GM23248 (cell line): Measurements from ENCODE around the gene NPC1. TPM values are rescaled to one million over a fixed set of nuclear protein-coding genes. Genes with fewer than 3 reads are reported as not detected.
"Not testable (repeated sequence)": the region's sequence is repeated elsewhere in the genome, so short reads cannot be mapped to it uniquely, and the experiment has no call there.

Experiments used
- DNase-seq: peaks from one replicate; pipeline ENCODE4 v3.0.0-alpha.2; 2015
- H2AFZ ChIP-seq: fragments of 200-600 bp; sonication (generic); 2 replicates; pipeline ENCODE4 v1.6.1; 2016; ENCODE audit warnings: antibody characterized with exemption
- H3F3A ChIP-seq: fragments of 200-600 bp; sonication (generic); 2 replicates; pipeline ENCODE4 v1.6.1; 2016; ENCODE audit warnings: mild to moderate bottlenecking, antibody characterized with exemption, mixed run types; ENCODE audit not compliant: insufficient read depth
- H3K27ac ChIP-seq: fragments of 200-600 bp; sonication (generic); 2 replicates; pipeline ENCODE4 v1.5.1; 2016; ENCODE audit warnings: mild to moderate bottlenecking
- H3K27me3 ChIP-seq: fragments of 200-600 bp; sonication (generic); replicated peaks from 2 replicates; pipeline ENCODE4 v1.6.1; 2016; ENCODE audit warnings: mild to moderate bottlenecking; ENCODE audit not compliant: insufficient read depth
- H3K36me3 ChIP-seq: fragments of 200-600 bp; sonication (generic); 2 replicates; pipeline ENCODE4 v1.6.1; 2016; ENCODE audit warnings: low read depth, mild to moderate bottlenecking
- H3K4me1 ChIP-seq: fragments of 200-600 bp; sonication (generic); 2 replicates; pipeline ENCODE4 v1.6.1; 2016; ENCODE audit warnings: mild to moderate bottlenecking; ENCODE audit not compliant: insufficient read depth
- H3K4me2 ChIP-seq: fragments of 200-600 bp; sonication (generic); one replicate; pipeline ENCODE4 v1.6.1; 2016; ENCODE audit warnings: mild to moderate bottlenecking; ENCODE audit not compliant: unreplicated experiment
- H3K4me3 ChIP-seq: fragments of 200-600 bp; sonication (generic); 2 replicates; pipeline ENCODE4 v1.5.1; 2016; ENCODE audit warnings: mild to moderate bottlenecking
- H3K79me2 ChIP-seq: fragments of 200-600 bp; sonication (generic); 2 replicates; pipeline ENCODE4 v1.6.1; 2016; ENCODE audit warnings: mild to moderate bottlenecking; ENCODE audit not compliant: insufficient read depth
- H3K9ac ChIP-seq: fragments of 200-600 bp; sonication (generic); 2 replicates; pipeline ENCODE4 v1.6.1; 2016; ENCODE audit warnings: mild to moderate bottlenecking
- H3K9me2 ChIP-seq: fragments of 200-600 bp; sonication (generic); 2 replicates; pipeline ENCODE4 v1.6.1; 2016; ENCODE audit warnings: mixed run types, mild to moderate bottlenecking, moderate library complexity; ENCODE audit not compliant: insufficient read depth
- H3K9me3 ChIP-seq: fragments of 200-600 bp; sonication (generic); one replicate; pipeline ENCODE4 v1.6.1; 2017; ENCODE audit warnings: low read depth
- H4K20me1 ChIP-seq: fragments of 200-600 bp; sonication (generic); 2 replicates; pipeline ENCODE4 v1.6.0; 2016; ENCODE audit not compliant: insufficient read depth
- EZH2 ChIP-seq: fragments of 200-600 bp; sonication (generic); IDR thresholded peaks from 2 replicates; pipeline ENCODE4 v1.6.1; 2018; ENCODE audit warnings: antibody characterized with exemption, mild to moderate bottlenecking; ENCODE audit not compliant: insufficient read depth, poor library complexity, severe bottlenecking
- EZH2phosphoT487 ChIP-seq: fragments of 200-600 bp; sonication (generic); IDR thresholded peaks from 2 replicates; pipeline ENCODE4 v1.6.1; 2018; ENCODE audit warnings: antibody characterized with exemption, moderate library complexity, mild to moderate bottlenecking, low read depth; ENCODE audit not compliant: insufficient read depth
- WGBS, 2 experiments: methylation state at CpG; one replicate each; pipeline ENCODE4 v1.1.6; 2015 to 2017; ENCODE audit warnings: low lambda C conversion rate in 2 of 2, low coverage in 1 of 2; ENCODE audit errors: missing lambda C conversion rate in 2 of 2; 5-methylcytosine and 5-hydroxymethylcytosine counted together
- in situ Hi-C: fragments of 300-500 bp; cut with MboI; formaldehyde crosslinking; loops from 2 replicates; pipeline ENCODE4 v1.15.0; 2020
- polyA plus RNA-seq: library from polyadenylated mRNA; unstranded; fragments of >200 nt; fragmentation: Nextera tagmentation; extraction: Ambion mirVana; gene quantifications from 2 replicates; pipeline ENCODE4 v1.2.1, GENCODE V29; 2016
- total RNA-seq: library from RNA; depleted of rRNA; stranded (reverse); fragments of >200 nt; shearing (Covaris generic); gene quantifications from 2 replicates; pipeline ENCODE4 v1.2.3, GENCODE V29; 2014

The NPC1 gene
- total and polyA plus RNA-seq, 2 experiments from 2014 or later, result 28.1 to 28.7 TPM

- in situ Hi-C loops, result no loop called here
- WGBS, 2 experiments, result 53 to 69% methylated on average over 2 of the region's 2 CpGs
Observed at GRCh38 chr18:23614413-23614812, 28.1 kb upstream of the NPC1 start.

GRCh38 chr18:23613091-23613475 lies 26.8 kb upstream of the NPC1 start:
- WGBS, 2 experiments, result 93 to 94% methylated on average over 7 of the region's 7 CpGs
- H3K9me3 ChIP-seq, DNase-seq, H3F3A ChIP-seq, H2AFZ ChIP-seq, H4K20me1 ChIP-seq, H3K27me3 ChIP-seq, H3K79me2 ChIP-seq, H3K27ac ChIP-seq, H3K9me2 ChIP-seq, H3K36me3 ChIP-seq, H3K4me1 ChIP-seq, H3K4me3 ChIP-seq, H3K4me2 ChIP-seq, in situ Hi-C loops, H3K9ac ChIP-seq: not testable (repeated sequence)

More at GRCh38 chr18:23614413-23614812, 28.1 kb upstream of the NPC1 start:
- Histone ChIP-seq H3K4me3 (no peak overlapping the region), H3K9me2 (no peaks in the 10 kb centered on the region), H3K4me2 (no peak overlapping the region), H3K9ac (no peak overlapping the region), H3K36me3 (no peaks in the 10 kb centered on the region), H4K20me1 (no peaks in the 10 kb centered on the region), H3F3A (no peaks in the 10 kb centered on the region), H3K9me3 (no peaks in the 10 kb centered on the region), H2AFZ (no peak overlapping the region), H3K27ac (no peak overlapping the region), H3K79me2 (no peaks in the 10 kb centered on the region), H3K27me3 (no peaks in the 10 kb centered on the region), H3K4me1 (no peaks in the 10 kb centered on the region)
- no peak for DNase-seq
- TF ChIP-seq EZH2, result no peak
- TF ChIP-seq EZH2phosphoT487, result no peak

- Histone ChIP-seq H3K4me3 (no peak overlapping the region), H3K9me2 (no peaks in the 10 kb centered on the region), H4K20me1 (no peaks in the 10 kb centered on the region), H3K9me3 (no peaks in the 10 kb centered on the region), H3K79me2 (no peaks in the 10 kb centered on the region), H3K27ac (no peak overlapping the region), H3F3A (no peaks in the 10 kb centered on the region), H3K4me1 (no peaks in the 10 kb centered on the region), H2AFZ (no peak overlapping the region), H3K36me3 (no peaks in the 10 kb centered on the region), H3K4me2 (no peak overlapping the region), H3K27me3 (no peaks in the 10 kb centered on the region), H3K9ac (no peak overlapping the region)
- DNase-seq, result no peak
- in situ Hi-C loops, result no loop called here
- WGBS, 2 experiments, result 86 to 88% methylated on average over 8 of the region's 8 CpGs
- TF ChIP-seq EZH2, result no peak
- TF ChIP-seq EZH2phosphoT487, result no peak
Observed at GRCh38 chr18:23612434-23613090, 26.3 kb upstream of the NPC1 start.

GRCh38 chr18:23609390-23610023 lies 23.2 kb upstream of the NPC1 start:
- Histone ChIP-seq H3K9me3 (no peaks in the 10 kb centered on the region), H3K4me3 (no peak overlapping the region), H4K20me1 (no peaks in the 10 kb centered on the region), H3K4me2 (no peak overlapping the region), H3K27ac (no peak overlapping the region), H3K9ac (no peak overlapping the region), H3F3A (no peaks in the 10 kb centered on the region), H3K4me1 (no peaks in the 10 kb centered on the region), H3K36me3 (no peaks in the 10 kb centered on the region), H2AFZ (no peak overlapping the region), H3K27me3 (no peaks in the 10 kb centered on the region), H3K79me2 (no peaks in the 10 kb centered on the region), H3K9me2 (no peaks in the 10 kb centered on the region)
- in situ Hi-C loops, result no loop called here
- 97 to 98% methylated on average over 5 of the region's 5 CpGs for WGBS, 2 experiments
- no peak for DNase-seq
- TF ChIP-seq EZH2 (no peak), EZH2phosphoT487 (no peak)
